PC-9 (cell line): ENCODE results near the gene MLXIPL. TPM values are rescaled to one million over a fixed set of nuclear protein-coding genes. Genes with fewer than 3 reads are reported as not detected.
"Not testable (repeated sequence)": the region's sequence is repeated elsewhere in the genome, so short reads cannot be mapped to it uniquely, and the experiment has no call there.

Experiments
- BruUV-seq: library from RNA; stranded (reverse); fragments of 400-500 nt; replicated peaks from 2 replicates; lab custom pipeline; 2021; lab: Mats Ljungman, UMichigan
- CTCF ChIA-PET: fragments of 300-600 bp; sonication (Branson Sonifier 250); formaldehyde crosslinking; loops from one replicate; lab custom pipeline; 2022; ENCODE audit warnings: antibody characterized with exemption; lab: Charles Lee
- POLR2A ChIA-PET: fragments of 300-600 bp; sonication (Branson Sonifier 250); formaldehyde crosslinking; loops from one replicate; lab custom pipeline; 2022; ENCODE audit warnings: antibody characterized with exemption; ENCODE audit not compliant: unreplicated experiment; lab: Charles Lee
- DNase-seq, 2 experiments: peaks; one replicate each; pipeline versions ENCODE4 v3.0.0 to v3.0.0-alpha.2; 2015 to 2022; ENCODE audit warnings: mixed read lengths in 1 of 2
- H2AFZ ChIP-seq: fragments of 200-600 bp; sonication (generic); 2 replicates; pipeline ENCODE4 v1.8.1; 2017; ENCODE audit warnings: antibody characterized with exemption
- H3F3A ChIP-seq: fragments of 200-600 bp; sonication (generic); 2 replicates; pipeline ENCODE4 v1.8.1; 2017; ENCODE audit warnings: antibody characterized with exemption, mild to moderate bottlenecking, low read depth; ENCODE audit not compliant: insufficient read depth
- H3K27ac ChIP-seq: fragments of 200-600 bp; sonication (generic); 2 replicates; pipeline ENCODE4 v1.6.1; 2016; ENCODE audit warnings: mixed run types
- H3K27me3 ChIP-seq: fragments of 200-600 bp; sonication (generic); 2 replicates; pipeline ENCODE4 v1.6.1; 2016; ENCODE audit warnings: low read depth, mixed run types; ENCODE audit not compliant: insufficient read depth
- H3K36me3 ChIP-seq: fragments of 200-600 bp; sonication (generic); 2 replicates; pipeline ENCODE4 v1.6.1; 2016; ENCODE audit warnings: low read depth, mixed run types
- H3K4me1 ChIP-seq: fragments of 200-600 bp; sonication (generic); replicated peaks from 2 replicates; pipeline ENCODE4 v1.6.1; 2016; ENCODE audit warnings: mixed run types; ENCODE audit not compliant: insufficient read depth
- H3K4me2 ChIP-seq: fragments of 200-600 bp; sonication (generic); 2 replicates; pipeline ENCODE4 v1.6.1; 2017; ENCODE audit warnings: mixed run types
- H3K4me3 ChIP-seq: fragments of 200-600 bp; sonication (generic); 2 replicates; pipeline ENCODE4 v1.6.1; 2016; ENCODE audit warnings: mixed run types
- H3K79me2 ChIP-seq: fragments of 200-600 bp; sonication (generic); 2 replicates; pipeline ENCODE4 v1.6.1; 2017; ENCODE audit warnings: low read depth, mixed run types
- H3K9me2 ChIP-seq: fragments of 200-600 bp; sonication (generic); 2 replicates; pipeline ENCODE4 v1.8.1; 2017; ENCODE audit warnings: mild to moderate bottlenecking; ENCODE audit not compliant: insufficient read depth
- H3K9me3 ChIP-seq: fragments of 200-600 bp; sonication (generic); 2 replicates; pipeline ENCODE4 v1.8.1; 2016; ENCODE audit warnings: low read depth; ENCODE audit not compliant: insufficient read depth
- H4K20me1 ChIP-seq: fragments of 200-600 bp; sonication (generic); 2 replicates; pipeline ENCODE4 v1.8.1; 2017; ENCODE audit not compliant: insufficient read depth
- EZH2 ChIP-seq: fragments of 200-600 bp; sonication (generic); IDR thresholded peaks from 2 replicates; pipeline ENCODE4 v1.8.0; 2017; ENCODE audit warnings: antibody characterized with exemption, low read depth
- intact Hi-C: fragments of 100-400 bp; cut with micrococcal nuclease; formaldehyde crosslinking; loops from one replicate; pipeline ENCODE4 v1.10.0; 2022; ENCODE audit not compliant: unreplicated experiment
- total RNA-seq: library from RNA; stranded (reverse); gene quantifications from 2 replicates; pipeline ENCODE4 v1.2.3, GENCODE V29; 2021
- TF ChIP-seq, protein P1 (sequence below): fragments of 200-600 bp; sonication (generic); conservative IDR thresholded peaks from 2 replicates; pipeline ENCODE4 v1.6.1; 2017; ENCODE audit warnings: mixed run types, antibody characterized with exemption, mild to moderate bottlenecking, moderate library complexity

Gene MLXIPL
- total RNA-seq, 1 experiment from 2014 or later: 24.9 TPM

- no TSS peak for BruUV-seq
- no peak overlapping the region for H3K4me3 ChIP-seq
- POLR2A ChIA-PET: no interaction called here
- no peaks in the 10 kb centered on the region for H3K79me2 ChIP-seq
- CTCF ChIA-PET: no interaction called here
- intact Hi-C loops: no loop called here
- peaks cover 1% of the 10 kb centered on the region; the same call in 1 of the 2 replicates for H3K4me1 ChIP-seq
- H3K27me3 ChIP-seq: no peaks in the 10 kb centered on the region
- H2AFZ ChIP-seq: no peak overlapping the region
- peaks cover 11% of the 10 kb centered on the region; the same call in 1 of the 2 replicates for H3F3A ChIP-seq
- H3K4me2 ChIP-seq: no peak overlapping the region
- H3K9me2 ChIP-seq: no peaks in the 10 kb centered on the region
- H3K36me3 ChIP-seq: no peaks in the 10 kb centered on the region
- TF ChIP-seq, protein P1, sequence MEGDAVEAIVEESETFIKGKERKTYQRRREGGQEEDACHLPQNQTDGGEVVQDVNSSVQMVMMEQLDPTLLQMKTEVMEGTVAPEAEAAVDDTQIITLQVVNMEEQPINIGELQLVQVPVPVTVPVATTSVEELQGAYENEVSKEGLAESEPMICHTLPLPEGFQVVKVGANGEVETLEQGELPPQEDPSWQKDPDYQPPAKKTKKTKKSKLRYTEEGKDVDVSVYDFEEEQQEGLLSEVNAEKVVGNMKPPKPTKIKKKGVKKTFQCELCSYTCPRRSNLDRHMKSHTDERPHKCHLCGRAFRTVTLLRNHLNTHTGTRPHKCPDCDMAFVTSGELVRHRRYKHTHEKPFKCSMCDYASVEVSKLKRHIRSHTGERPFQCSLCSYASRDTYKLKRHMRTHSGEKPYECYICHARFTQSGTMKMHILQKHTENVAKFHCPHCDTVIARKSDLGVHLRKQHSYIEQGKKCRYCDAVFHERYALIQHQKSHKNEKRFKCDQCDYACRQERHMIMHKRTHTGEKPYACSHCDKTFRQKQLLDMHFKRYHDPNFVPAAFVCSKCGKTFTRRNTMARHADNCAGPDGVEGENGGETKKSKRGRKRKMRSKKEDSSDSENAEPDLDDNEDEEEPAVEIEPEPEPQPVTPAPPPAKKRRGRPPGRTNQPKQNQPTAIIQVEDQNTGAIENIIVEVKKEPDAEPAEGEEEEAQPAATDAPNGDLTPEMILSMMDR: no peak
- H4K20me1 ChIP-seq: no peaks in the 10 kb centered on the region
- no peak overlapping the region for H3K27ac ChIP-seq
- DNase-seq: no peak
- no peaks in the 10 kb centered on the region for H3K9me3 ChIP-seq
Measured at GRCh38 chr7:73618538-73618937, 5.8 kb downstream of the MLXIPL start.

- H3K79me2 ChIP-seq, H3K9me2 ChIP-seq, H3K4me3 ChIP-seq, BruUV-seq, POLR2A ChIA-PET, H3K4me2 ChIP-seq, DNase-seq, H4K20me1 ChIP-seq, H3K36me3 ChIP-seq, H2AFZ ChIP-seq, intact Hi-C loops, H3K27ac ChIP-seq, H3K27me3 ChIP-seq, H3K9me3 ChIP-seq: not testable (repeated sequence)
- Histone ChIP-seq H3F3A (peaks cover 20% of the 10 kb centered on the region; the same call in 1 of the 2 replicates), H3K4me1 (peaks cover 11% of the 10 kb centered on the region)
- CTCF ChIA-PET: interaction anchor here (0.9 kb wide), 1 partner anchor 561 kb away, joined by 3 read pairs; no protein-coding TSS in a partner anchor
Measured at GRCh38 chr7:73617520-73617919, 6.8 kb downstream of the MLXIPL start.

DNA sequence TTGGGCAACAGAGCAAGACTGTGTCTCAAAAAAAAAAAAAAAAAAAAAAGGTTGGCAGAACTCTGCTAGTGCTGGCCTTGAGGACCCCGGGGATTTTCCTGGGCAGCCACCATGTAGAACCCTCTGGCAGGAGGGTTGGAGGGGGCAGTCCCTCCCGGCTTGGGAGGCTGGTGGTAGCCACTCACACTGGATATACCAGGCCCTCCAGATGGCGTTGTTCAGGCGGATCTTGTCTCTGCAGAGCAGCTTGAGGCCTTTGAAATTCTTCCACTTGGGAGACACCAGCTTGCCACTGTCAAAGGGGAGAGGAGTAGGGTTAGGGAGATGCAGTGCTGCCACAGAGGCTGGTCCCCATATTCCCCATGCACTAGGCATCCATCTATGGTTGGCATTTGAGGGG lies 8.4 kb downstream of the MLXIPL start:
- DNase-seq: no peak
- Histone ChIP-seq H3F3A (peaks cover 20% of the 10 kb centered on the region; the same call in 1 of the 2 replicates), H2AFZ (no peak overlapping the region), H3K79me2 (no peaks in the 10 kb centered on the region), H3K4me2 (no peak overlapping the region), H3K9me3 (no peaks in the 10 kb centered on the region), H3K4me1 (peaks cover 12% of the 10 kb centered on the region), H3K27ac (no peak overlapping the region), H4K20me1 (no peaks in the 10 kb centered on the region), H3K27me3 (no peaks in the 10 kb centered on the region), H3K36me3 (no peaks in the 10 kb centered on the region), H3K9me2 (no peaks in the 10 kb centered on the region), H3K4me3 (no peak overlapping the region)
- intact Hi-C loops: no loop called here
- BruUV-seq: no TSS peak
- TF ChIP-seq, protein P1: no peak
- TF ChIP-seq EZH2: no peak
- ChIA-PET POLR2A (no interaction called here), CTCF (interaction anchor here (0.6 to 0.7 kb wide), 2 partner anchors 11 to 82 kb away, joined by 4 read pairs; no protein-coding TSS in a partner anchor)

DNA sequence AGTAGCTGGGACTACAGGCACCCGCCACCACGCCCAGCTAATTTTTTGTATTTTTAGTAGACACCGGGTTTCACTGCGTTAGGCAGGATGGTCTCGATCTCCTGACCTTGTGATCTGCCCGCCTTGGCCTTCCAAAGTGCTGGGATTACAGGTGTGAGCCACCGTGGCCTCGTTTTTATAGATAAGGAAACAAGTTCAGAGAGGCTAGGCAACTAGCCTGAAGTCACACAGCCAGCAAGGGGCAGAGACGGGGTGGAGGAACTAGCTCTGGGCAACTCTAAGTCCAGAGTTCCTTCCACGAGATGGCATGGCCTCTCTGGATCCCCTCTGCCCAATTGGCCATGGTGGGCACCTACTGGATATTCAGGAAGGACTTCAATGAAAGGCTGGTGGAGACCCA lies 9.4 kb downstream of the MLXIPL start:
- H3K9me2 ChIP-seq, BruUV-seq, intact Hi-C loops, H3K4me3 ChIP-seq, H3K36me3 ChIP-seq, H3K27ac ChIP-seq, H4K20me1 ChIP-seq, POLR2A ChIA-PET, CTCF ChIA-PET, DNase-seq, H3K4me2 ChIP-seq, H3K9me3 ChIP-seq, H3K27me3 ChIP-seq, H2AFZ ChIP-seq, H3K79me2 ChIP-seq: not testable (repeated sequence)
- Histone ChIP-seq H3K4me1 (peaks cover 12% of the 10 kb centered on the region), H3F3A (peaks cover 20% of the 10 kb centered on the region; the same call in 1 of the 2 replicates)
